LNCAP (cell line): ENCODE data around the gene NPBWR2.

ENCODE experiments used
- TF ChIP-seq, protein P1 (sequence below): fragments of 450-650 bp; IDR thresholded peaks from 2 replicates; pipeline ENCODE4 v1.5.1; 2017; ENCODE audit warnings: mild to moderate bottlenecking

NPBWR2 gene

DNA sequence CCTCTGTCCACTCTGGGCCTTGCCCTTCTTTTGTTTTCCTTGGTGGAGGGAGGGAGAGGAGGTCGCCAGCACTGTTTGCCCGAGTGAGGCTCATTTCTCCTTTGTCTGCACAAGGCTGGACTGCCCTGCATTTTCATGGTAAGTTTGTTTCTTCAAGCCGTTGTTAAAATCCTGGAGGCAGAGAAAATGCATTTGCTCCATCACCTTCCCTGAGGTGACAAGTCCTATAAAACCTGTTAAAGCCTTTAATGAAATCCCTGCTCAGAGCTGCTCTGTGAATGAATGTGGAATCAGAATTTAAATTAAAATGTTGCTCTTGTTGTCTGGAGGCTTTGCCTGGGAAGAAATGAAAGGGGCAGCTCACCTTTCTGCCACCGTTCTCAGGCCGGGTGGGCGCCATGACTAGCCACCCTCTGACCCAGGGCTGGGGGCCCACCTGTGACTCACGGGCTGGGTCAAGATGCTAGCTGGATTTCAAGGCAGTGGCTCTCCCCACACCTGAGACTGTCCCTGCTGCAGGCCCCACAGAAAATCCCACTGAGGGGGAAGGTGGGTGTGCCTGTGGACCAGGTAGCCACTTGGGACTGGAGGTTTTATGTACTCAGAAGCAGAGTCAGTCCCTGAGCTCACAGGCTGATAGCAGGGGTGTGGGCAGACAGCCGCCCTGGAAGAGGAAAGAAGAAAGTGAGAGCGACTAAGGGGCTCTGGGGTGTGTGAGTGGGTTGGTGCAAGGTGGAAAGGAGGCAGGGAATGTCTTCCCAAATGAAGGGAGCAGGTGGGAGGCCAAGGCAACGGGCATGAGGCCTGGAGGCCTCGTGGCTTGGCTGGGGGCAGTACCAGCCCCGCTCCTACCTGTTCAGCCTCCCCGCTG is 32.9 kb upstream of the NPBWR2 start:
- TF ChIP-seq, protein P1, sequence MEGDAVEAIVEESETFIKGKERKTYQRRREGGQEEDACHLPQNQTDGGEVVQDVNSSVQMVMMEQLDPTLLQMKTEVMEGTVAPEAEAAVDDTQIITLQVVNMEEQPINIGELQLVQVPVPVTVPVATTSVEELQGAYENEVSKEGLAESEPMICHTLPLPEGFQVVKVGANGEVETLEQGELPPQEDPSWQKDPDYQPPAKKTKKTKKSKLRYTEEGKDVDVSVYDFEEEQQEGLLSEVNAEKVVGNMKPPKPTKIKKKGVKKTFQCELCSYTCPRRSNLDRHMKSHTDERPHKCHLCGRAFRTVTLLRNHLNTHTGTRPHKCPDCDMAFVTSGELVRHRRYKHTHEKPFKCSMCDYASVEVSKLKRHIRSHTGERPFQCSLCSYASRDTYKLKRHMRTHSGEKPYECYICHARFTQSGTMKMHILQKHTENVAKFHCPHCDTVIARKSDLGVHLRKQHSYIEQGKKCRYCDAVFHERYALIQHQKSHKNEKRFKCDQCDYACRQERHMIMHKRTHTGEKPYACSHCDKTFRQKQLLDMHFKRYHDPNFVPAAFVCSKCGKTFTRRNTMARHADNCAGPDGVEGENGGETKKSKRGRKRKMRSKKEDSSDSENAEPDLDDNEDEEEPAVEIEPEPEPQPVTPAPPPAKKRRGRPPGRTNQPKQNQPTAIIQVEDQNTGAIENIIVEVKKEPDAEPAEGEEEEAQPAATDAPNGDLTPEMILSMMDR, result no peak

GRCh38 chr20:64139199-64140060 is 32.1 kb upstream of the NPBWR2 start:
- TF ChIP-seq, protein P1, result no peak

DNA sequence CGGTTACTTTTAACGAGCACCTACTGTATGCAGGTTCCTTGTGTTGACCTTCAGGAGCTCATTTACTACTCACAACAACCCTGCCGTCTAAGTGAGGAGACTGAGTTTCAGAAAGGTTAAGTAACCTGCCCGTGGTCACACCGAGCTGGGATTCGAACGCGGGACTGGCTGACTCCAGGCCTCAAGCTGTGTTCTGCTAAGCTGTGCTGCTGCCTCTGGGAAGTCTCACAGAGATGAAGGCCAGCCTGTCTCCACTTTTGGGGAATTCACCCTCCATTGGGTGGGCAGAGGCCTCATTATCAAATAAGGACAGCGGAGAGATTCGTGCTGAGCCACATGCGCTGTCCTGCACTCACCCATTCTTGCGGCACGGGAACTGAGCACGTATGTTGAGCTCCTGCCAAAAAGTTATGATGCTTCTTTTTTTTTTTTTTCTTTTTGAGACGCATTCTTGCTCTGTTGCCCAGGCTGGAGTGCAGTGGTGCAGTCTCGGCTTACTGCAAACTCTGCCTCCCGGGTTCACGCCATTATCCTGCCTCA is 31.0 kb upstream of the NPBWR2 start:
- TF ChIP-seq, protein P1, result no peak

DNA sequence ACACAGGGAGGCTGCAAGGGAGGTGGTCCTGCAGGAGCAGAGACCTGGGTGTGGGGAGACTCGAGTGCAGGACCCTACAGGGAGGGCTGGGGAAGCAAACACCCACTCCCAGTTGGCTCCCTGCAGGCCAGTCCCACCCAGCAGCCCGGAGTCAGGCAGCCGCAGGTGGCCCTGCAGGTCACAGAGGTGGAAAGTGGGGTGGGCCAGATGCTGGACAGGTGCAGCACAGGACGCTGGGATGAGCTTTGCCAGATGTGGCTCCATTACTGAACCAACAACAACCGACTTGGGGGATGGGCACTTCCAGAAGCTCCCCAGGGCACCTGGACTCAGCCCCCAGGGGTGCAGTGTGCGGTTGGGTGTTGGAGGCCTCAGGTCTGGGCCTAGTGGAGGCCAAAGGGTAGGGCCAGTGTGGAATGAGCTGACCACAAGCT is 30.2 kb upstream of the NPBWR2 start:
- TF ChIP-seq, protein P1, result no peak

DNA sequence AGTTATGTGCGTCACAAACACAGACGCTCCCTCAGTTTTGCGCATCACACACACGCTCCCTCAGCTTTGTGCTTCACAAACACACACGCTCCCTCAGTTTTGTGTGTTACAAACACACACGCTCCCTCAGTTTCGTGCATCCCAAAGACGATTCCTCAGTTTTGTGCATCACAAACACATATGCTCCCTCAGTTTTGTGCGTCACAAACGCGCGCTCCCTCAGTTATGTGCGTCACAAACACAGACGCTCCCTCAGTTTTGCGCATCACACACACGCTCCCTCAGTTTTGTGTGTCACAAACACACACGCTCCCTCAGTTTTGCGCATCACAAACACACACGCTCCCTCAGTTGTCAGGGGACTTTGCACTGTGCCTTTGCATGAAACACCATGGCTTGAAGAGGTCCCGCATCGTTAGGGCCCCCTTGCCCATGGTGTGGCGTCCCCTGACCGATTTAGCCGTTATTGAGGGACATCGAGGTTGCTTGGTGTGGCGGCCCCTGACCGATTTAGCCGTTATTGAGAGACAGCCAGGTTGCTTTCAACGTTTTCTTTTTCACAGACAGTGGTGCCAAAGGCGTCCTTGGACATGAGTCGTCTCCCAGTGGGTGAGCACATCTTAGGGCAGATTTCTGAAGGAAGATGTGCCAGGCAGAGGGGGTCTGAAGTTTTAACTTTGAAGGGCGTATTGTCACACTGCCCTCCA is 28.8 kb upstream of the NPBWR2 start:
- TF ChIP-seq, protein P1, result no peak

DNA sequence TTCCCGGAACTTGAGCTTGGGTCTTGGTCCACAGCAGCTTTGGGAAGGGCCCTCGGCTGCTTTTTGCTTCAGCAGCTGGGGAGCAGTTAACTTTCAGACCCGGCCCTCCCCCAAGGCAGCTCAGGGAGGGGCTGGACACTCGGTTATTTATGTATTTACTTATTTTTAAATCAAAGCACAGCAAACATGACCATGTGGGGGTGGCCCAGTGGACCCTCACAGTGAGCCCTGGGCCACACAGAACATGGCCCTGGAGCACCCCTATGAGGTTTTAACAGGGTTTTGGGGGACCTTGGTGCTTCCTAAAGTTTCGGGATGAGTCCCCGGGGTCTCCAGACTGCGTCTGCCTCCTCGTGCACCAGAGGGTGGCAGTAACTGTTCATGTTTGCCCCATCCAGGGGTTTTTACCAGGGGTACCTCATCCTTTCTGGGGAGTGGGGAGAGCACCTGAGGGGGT is 26.6 kb upstream of the NPBWR2 start:
- TF ChIP-seq, protein P1, result no peak

DNA sequence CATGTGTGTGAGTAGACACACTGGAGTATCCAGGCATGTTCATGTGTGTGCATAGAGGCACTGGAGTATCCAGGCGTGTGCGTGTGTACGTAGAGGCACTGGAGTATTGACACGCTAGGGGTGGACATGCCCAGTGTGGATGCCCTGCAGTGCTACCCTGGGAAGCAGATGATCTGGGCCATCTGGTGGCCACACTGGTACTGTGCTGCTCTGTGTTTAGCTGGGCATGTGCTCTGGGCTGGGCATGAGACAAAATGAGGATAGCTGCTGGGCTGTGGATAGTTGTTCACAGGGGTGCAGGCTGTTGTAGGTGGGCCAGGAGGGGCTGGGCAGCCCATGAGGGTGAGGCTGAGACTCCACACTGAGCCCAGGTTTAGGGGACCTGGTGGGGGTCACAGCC is 24.0 kb upstream of the NPBWR2 start:
- TF ChIP-seq, protein P1, result peak; percentile 49
